Caco-2 (cell line): ENCODE data around the gene ASTN1. TPM values are rescaled to one million over a fixed set of nuclear protein-coding genes. Genes with fewer than 3 reads are reported as not detected.

Source experiments
- BruUV-seq: library from RNA; stranded (reverse); fragments of 400-500 nt; replicated peaks from 2 replicates; lab custom pipeline; 2021; lab: Mats Ljungman, UMichigan
- CTCF ChIA-PET: fragments of 300-600 bp; sonication (Branson Sonifier 250); formaldehyde crosslinking; loops from one replicate; lab custom pipeline; 2022; ENCODE audit warnings: antibody characterized with exemption; lab: Charles Lee
- POLR2A ChIA-PET: fragments of 300-600 bp; sonication (Branson Sonifier 250); formaldehyde crosslinking; loops from one replicate; lab custom pipeline; 2022; ENCODE audit warnings: antibody characterized with exemption; lab: Charles Lee
- DNase-seq, 2 experiments: peaks; one replicate each; pipeline versions ENCODE4 v3.0.0 to v3.0.0-alpha.2; 2020 to 2022
- H3K27me3 ChIP-seq: replicated peaks from 2 replicates; pipeline ENCODE4 v1.6.0; 2011; ENCODE audit warnings: low read length; ENCODE audit not compliant: control insufficient read depth, insufficient read depth
- H3K36me3 ChIP-seq: 2 replicates; pipeline ENCODE4 v1.5.1; 2011; ENCODE audit warnings: low read length; ENCODE audit not compliant: control insufficient read depth, insufficient read depth
- H3K4me1 ChIP-seq: fragments of 250-450 bp; sonication (Bioruptor Pico); 2 replicates; pipeline ENCODE4 v1.5.1; 2020; ENCODE audit warnings: mild to moderate bottlenecking
- H3K4me3 ChIP-seq: 2 replicates; pipeline ENCODE4 v1.5.1; 2011; ENCODE audit warnings: low read depth, mild to moderate bottlenecking, control low read depth, low read length
- H3K9me3 ChIP-seq: fragments of 250-450 bp; sonication (Bioruptor Pico); 2 replicates; pipeline ENCODE4 v1.5.1; 2020; ENCODE audit warnings: mild to moderate bottlenecking, moderate library complexity
- H3K27ac Mint-ChIP-seq: one replicate; pipeline ENCODE4 v1.8.0; 2022; ENCODE audit warnings: mixed read lengths; ENCODE audit not compliant: unreplicated experiment
- H3K27me3 Mint-ChIP-seq: one replicate; pipeline ENCODE4 v1.8.0; 2022; ENCODE audit warnings: mixed read lengths; ENCODE audit not compliant: insufficient read depth, unreplicated experiment
- H3K36me3 Mint-ChIP-seq: one replicate; pipeline ENCODE4 v1.8.0; 2022; ENCODE audit warnings: mild to moderate bottlenecking, mixed read lengths; ENCODE audit not compliant: insufficient read depth, unreplicated experiment
- H3K4me1 Mint-ChIP-seq: one replicate; pipeline ENCODE4 v1.8.0; 2022; ENCODE audit warnings: low read depth, mixed read lengths; ENCODE audit not compliant: unreplicated experiment
- H3K4me3 Mint-ChIP-seq: one replicate; pipeline ENCODE4 v1.8.0; 2022; ENCODE audit warnings: mild to moderate bottlenecking, moderate library complexity, mixed read lengths; ENCODE audit not compliant: unreplicated experiment
- H3K9me3 Mint-ChIP-seq: one replicate; pipeline ENCODE4 v1.8.0; 2022; ENCODE audit warnings: mixed read lengths; ENCODE audit not compliant: unreplicated experiment
- intact Hi-C: fragments of 100-400 bp; cut with micrococcal nuclease; formaldehyde crosslinking; loops from one replicate; pipeline ENCODE4 v1.10.0; 2022; ENCODE audit not compliant: unreplicated experiment
- total RNA-seq: library from RNA; stranded (reverse); gene quantifications from 2 replicates; pipeline ENCODE4 v1.2.3, GENCODE V29; 2022
- TF ChIP-seq, protein P1 (sequence below), 2 experiments: fragments of 200-600 bp in 1 of 2; IDR thresholded peaks; 1 replicate in 1 of 2; 2 replicates in 1 of 2; pipeline versions ENCODE4 v1.5.1 to v1.8.0; 2011 to 2022; ENCODE audit warnings: antibody characterized with exemption in 1 of 2, control low read depth in 1 of 2, inconsistent platforms in 1 of 2, low read depth in 1 of 2, low read length in 1 of 2, mild to moderate bottlenecking in 1 of 2, moderate library complexity in 1 of 2; ENCODE audit not compliant: insufficient read depth in 1 of 2, severe bottlenecking in 1 of 2, unreplicated experiment in 1 of 2

ASTN1 gene
- total RNA-seq, 1 experiment from 2014 or later, result not detected

DNA sequence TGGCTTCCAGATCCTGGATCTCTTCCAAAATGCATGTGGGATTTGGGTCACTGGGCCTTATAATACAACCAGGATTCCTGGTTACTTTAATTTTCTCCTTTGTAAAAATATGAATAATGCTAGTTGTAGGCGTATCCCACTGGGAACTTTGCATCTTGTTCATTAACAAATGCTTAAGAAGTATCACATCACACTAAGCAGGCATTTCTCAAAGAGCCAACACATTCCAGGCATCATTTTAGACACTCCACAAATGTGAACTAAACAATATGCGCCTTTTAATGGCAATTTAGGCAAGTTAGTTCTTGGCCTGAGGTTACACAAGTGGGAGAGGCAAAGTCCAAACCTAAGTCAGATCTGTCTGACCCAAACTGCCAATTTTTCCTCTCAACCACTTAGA is 22.1 kb upstream of the ASTN1 start:
- CTCF ChIA-PET, result no interaction called here

GRCh38 chr1:177185209-177185608 is 20.7 kb upstream of the ASTN1 start:
- TF ChIP-seq, protein P1, sequence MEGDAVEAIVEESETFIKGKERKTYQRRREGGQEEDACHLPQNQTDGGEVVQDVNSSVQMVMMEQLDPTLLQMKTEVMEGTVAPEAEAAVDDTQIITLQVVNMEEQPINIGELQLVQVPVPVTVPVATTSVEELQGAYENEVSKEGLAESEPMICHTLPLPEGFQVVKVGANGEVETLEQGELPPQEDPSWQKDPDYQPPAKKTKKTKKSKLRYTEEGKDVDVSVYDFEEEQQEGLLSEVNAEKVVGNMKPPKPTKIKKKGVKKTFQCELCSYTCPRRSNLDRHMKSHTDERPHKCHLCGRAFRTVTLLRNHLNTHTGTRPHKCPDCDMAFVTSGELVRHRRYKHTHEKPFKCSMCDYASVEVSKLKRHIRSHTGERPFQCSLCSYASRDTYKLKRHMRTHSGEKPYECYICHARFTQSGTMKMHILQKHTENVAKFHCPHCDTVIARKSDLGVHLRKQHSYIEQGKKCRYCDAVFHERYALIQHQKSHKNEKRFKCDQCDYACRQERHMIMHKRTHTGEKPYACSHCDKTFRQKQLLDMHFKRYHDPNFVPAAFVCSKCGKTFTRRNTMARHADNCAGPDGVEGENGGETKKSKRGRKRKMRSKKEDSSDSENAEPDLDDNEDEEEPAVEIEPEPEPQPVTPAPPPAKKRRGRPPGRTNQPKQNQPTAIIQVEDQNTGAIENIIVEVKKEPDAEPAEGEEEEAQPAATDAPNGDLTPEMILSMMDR (IDR thresholded peaks at IDR 0.05; ENCODE audit: insufficient read depth in 1 of 2, low read depth in 1 of 2, low read length in 1 of 2, severe bottlenecking in 1 of 2, unreplicated experiment in 1 of 2), result peak; percentile 30 to 43
- H3K9me3 ChIP-seq, result peaks cover 5% of the 10 kb centered on the region
- Mint-ChIP-seq H3K4me3 (no peak overlapping the region), H3K27me3 (peaks cover 7% of the 10 kb centered on the region), H3K4me1 (peaks cover 8% of the 10 kb centered on the region), H3K36me3 (no peaks in the 10 kb centered on the region), H3K27ac (no peak overlapping the region), H3K9me3 (no peaks in the 10 kb centered on the region)
- DNase-seq, result peak in 1 of 2 experiments; percentile 26
- no TSS peak for BruUV-seq
- H3K36me3 ChIP-seq, result no peaks in the 10 kb centered on the region
- ChIA-PET POLR2A (no interaction called here), CTCF (no interaction called here)
- H3K4me1 ChIP-seq, result no peaks in the 10 kb centered on the region
- H3K27me3 ChIP-seq, result no peaks in the 10 kb centered on the region; the same call in 1 of the 2 replicates
- H3K4me3 ChIP-seq, result no peak overlapping the region
- intact Hi-C loops, result loop anchor here (10.0 kb wide), 1 partner anchor 150 kb away; no protein-coding TSS in a partner anchor

More for the DNA sequence above, 22.1 kb upstream of the ASTN1 start:
- Histone ChIP-seq H3K27me3 (no peaks in the 10 kb centered on the region), H3K4me1 (no peaks in the 10 kb centered on the region), H3K4me3 (no peak overlapping the region), H3K9me3 (peaks cover 5% of the 10 kb centered on the region), H3K36me3 (no peaks in the 10 kb centered on the region)
- DNase-seq, result no peak
- Mint-ChIP-seq H3K36me3 (no peaks in the 10 kb centered on the region), H3K27ac (no peak overlapping the region), H3K27me3 (peaks cover 5% of the 10 kb centered on the region), H3K9me3 (no peaks in the 10 kb centered on the region), H3K4me1 (peaks cover 5% of the 10 kb centered on the region), H3K4me3 (no peak overlapping the region)
- POLR2A ChIA-PET, result no interaction called here
- BruUV-seq, result no TSS peak
- intact Hi-C loops, result loop anchor here (10.0 kb wide), 1 partner anchor 152 kb away; no protein-coding TSS in a partner anchor
- TF ChIP-seq, protein P1 (IDR thresholded peaks at IDR 0.05; ENCODE audit: insufficient read depth in 1 of 2, low read depth in 1 of 2, low read length in 1 of 2, severe bottlenecking in 1 of 2, unreplicated experiment in 1 of 2), result no peak

- TF ChIP-seq, protein P1 (IDR thresholded peaks at IDR 0.05; ENCODE audit: insufficient read depth in 1 of 2, low read depth in 1 of 2, low read length in 1 of 2, severe bottlenecking in 1 of 2, unreplicated experiment in 1 of 2), result no peak
- Mint-ChIP-seq H3K4me3 (no peak overlapping the region), H3K9me3 (no peaks in the 10 kb centered on the region), H3K4me1 (peaks cover 8% of the 10 kb centered on the region), H3K27ac (no peak overlapping the region), H3K27me3 (peaks cover 9% of the 10 kb centered on the region), H3K36me3 (no peaks in the 10 kb centered on the region)
- Histone ChIP-seq H3K9me3 (peaks cover 5% of the 10 kb centered on the region), H3K4me3 (no peak overlapping the region), H3K27me3 (no peaks in the 10 kb centered on the region; the same call in 1 of the 2 replicates), H3K4me1 (no peaks in the 10 kb centered on the region), H3K36me3 (no peaks in the 10 kb centered on the region)
- POLR2A ChIA-PET, result no interaction called here
- CTCF ChIA-PET, result no interaction called here
- intact Hi-C loops, result loop anchor here (5.0 to 10.0 kb wide), 2 partner anchors 149 to 763 kb away; no protein-coding TSS in a partner anchor
- DNase-seq, result no peak
- no TSS peak for BruUV-seq
These were observed 19.3 kb upstream of the ASTN1 start for GRCh38 chr1:177183836-177184235.
